ENCODE measurements around the gene SLC39A8.
"Not testable (repeated sequence)": the region's sequence is repeated elsewhere in the genome, so short reads cannot be mapped to it uniquely, and the experiment has no call there.

Gene SLC39A8

GRCh38 chr4:102298716-102299115 lies 46.6 kb downstream of the SLC39A8 start:
- no peak for DNase-seq

- no peak for DNase-seq
Measured at GRCh38 chr4:102295153-102295862, 50.0 kb downstream of the SLC39A8 start.

- DNase-seq = no peak
Measured at GRCh38 chr4:102288497-102288896, 56.8 kb downstream of the SLC39A8 start.

- no peak for DNase-seq
Measured at GRCh38 chr4:102285831-102286230, 59.5 kb downstream of the SLC39A8 start.

- no peak for DNase-seq
Measured at GRCh38 chr4:102281171-102281839, 64.0 kb downstream of the SLC39A8 start.

GRCh38 chr4:102273317-102273716 lies 72.0 kb downstream of the SLC39A8 start:
- DNase-seq = not testable (repeated sequence)

- DNase-seq = no peak
Measured at GRCh38 chr4:102272318-102272717, 73.0 kb downstream of the SLC39A8 start.

- DNase-seq = no peak
Measured at GRCh38 chr4:102268355-102268754, 76.9 kb downstream of the SLC39A8 start.

- DNase-seq = no peak
Measured at GRCh38 chr4:102263024-102263787, 82.1 kb downstream of the SLC39A8 start.

GRCh38 chr4:102259702-102260101 lies 85.6 kb downstream of the SLC39A8 start:
- DNase-seq = no peak

GRCh38 chr4:102259081-102259480 lies 86.2 kb downstream of the SLC39A8 start:
- DNase-seq = no peak

- no peak for DNase-seq
Measured at GRCh38 chr4:102256321-102256720, 89.0 kb downstream of the SLC39A8 start.

- no peak for DNase-seq
Measured at GRCh38 chr4:102253860-102254259, 91.4 kb downstream of the SLC39A8 start.

GRCh38 chr4:102252171-102252570 lies 93.1 kb downstream of the SLC39A8 start:
- no peak for DNase-seq

- no peak for DNase-seq
Measured at GRCh38 chr4:102250341-102250740, 94.9 kb downstream of the SLC39A8 start.

GRCh38 chr4:102247041-102247440 lies 98.2 kb downstream of the SLC39A8 start:
- DNase-seq = no peak

- no peak for DNase-seq
Measured at GRCh38 chr4:102246416-102246815, 98.9 kb downstream of the SLC39A8 start.

- DNase-seq = no peak
Measured at GRCh38 chr4:102244878-102245535, 100.3 kb downstream of the SLC39A8 start.

- not testable (repeated sequence) for DNase-seq
Measured at GRCh38 chr4:102243296-102243695, 102.0 kb downstream of the SLC39A8 start.

- DNase-seq = no peak
Measured at GRCh38 chr4:102234243-102234838, 110.9 kb downstream of the SLC39A8 start.

- DNase-seq = no peak
Measured at GRCh38 chr4:102230194-102230593, 115.1 kb downstream of the SLC39A8 start.

GRCh38 chr4:102227388-102227787 lies 117.9 kb downstream of the SLC39A8 start:
- DNase-seq = no peak

- DNase-seq = no peak
Measured at GRCh38 chr4:102223461-102223860, 121.8 kb downstream of the SLC39A8 start.
